ENCODE results near the gene STH.
"Not testable (repeated sequence)": the region's sequence is repeated elsewhere in the genome, so short reads cannot be mapped to it uniquely, and the experiment has no call there.

GRCh38 chr17:46019408-46019925, 20.4 kb downstream of the STH start:
- not testable (repeated sequence) for TF ChIP-seq CTCF, POLR2A (IDR thresholded peaks at IDR 0.05)

Measured in adrenal gland (tissue), 5 donors.